ENCODE results near the gene CLEC10A.
A peak's percentile ranks its signal among the peaks of the same experiment; 100 is the strongest.

GRCh38 chr17:7045492-7046126 lies 34.4 kb downstream of the CLEC10A start:
- TF ChIP-seq CTCF (IDR thresholded peaks at IDR 0.05; ENCODE audit: poor library complexity), result peak; percentile 90
- no peak for TF ChIP-seq EZH2 (IDR thresholded peaks at IDR 0.05; ENCODE audit: borderline replicate concordance)

All from hepatocyte (in vitro differentiated cells).